ENCODE data around the gene RPL13.

Gene RPL13

DNA sequence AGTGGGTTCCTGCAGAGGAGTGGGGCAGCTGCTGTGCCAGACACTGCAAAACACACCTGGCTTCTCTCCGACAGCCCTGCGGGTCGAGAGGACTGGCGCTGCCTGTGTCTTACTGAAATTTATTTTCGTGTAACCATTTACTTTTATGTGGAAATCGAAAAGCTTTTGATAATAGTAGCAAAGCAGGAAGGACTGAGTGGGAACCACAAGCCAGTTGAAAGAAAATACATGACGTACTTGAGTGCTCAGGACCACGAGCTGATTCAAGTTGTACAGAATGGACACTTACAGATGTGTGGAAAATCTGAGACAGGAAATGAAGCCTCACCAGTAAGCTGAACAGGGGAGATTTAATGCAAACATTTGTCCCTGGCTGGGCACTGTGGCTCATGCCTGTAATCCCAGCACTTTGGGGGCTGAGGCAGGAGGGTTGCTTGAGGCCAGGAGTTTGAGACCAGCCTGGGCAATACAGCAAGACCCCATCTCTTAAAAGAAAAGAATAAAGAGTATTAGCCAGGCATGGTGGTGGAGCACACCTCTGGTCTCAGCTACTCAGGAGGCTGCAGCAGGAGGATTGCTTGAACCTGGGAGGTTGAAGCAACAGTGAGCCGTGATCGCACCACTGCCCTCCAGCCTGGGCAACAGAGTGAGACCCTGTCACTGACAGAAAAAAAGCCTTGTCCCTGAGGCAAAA, 11.3 kb upstream of the RPL13 start:
- TF ChIP-seq, protein P1, sequence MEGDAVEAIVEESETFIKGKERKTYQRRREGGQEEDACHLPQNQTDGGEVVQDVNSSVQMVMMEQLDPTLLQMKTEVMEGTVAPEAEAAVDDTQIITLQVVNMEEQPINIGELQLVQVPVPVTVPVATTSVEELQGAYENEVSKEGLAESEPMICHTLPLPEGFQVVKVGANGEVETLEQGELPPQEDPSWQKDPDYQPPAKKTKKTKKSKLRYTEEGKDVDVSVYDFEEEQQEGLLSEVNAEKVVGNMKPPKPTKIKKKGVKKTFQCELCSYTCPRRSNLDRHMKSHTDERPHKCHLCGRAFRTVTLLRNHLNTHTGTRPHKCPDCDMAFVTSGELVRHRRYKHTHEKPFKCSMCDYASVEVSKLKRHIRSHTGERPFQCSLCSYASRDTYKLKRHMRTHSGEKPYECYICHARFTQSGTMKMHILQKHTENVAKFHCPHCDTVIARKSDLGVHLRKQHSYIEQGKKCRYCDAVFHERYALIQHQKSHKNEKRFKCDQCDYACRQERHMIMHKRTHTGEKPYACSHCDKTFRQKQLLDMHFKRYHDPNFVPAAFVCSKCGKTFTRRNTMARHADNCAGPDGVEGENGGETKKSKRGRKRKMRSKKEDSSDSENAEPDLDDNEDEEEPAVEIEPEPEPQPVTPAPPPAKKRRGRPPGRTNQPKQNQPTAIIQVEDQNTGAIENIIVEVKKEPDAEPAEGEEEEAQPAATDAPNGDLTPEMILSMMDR (conservative IDR thresholded peaks at IDR 0.05): no peak
- H3K27ac ChIP-seq: no peak overlapping the region

DNA sequence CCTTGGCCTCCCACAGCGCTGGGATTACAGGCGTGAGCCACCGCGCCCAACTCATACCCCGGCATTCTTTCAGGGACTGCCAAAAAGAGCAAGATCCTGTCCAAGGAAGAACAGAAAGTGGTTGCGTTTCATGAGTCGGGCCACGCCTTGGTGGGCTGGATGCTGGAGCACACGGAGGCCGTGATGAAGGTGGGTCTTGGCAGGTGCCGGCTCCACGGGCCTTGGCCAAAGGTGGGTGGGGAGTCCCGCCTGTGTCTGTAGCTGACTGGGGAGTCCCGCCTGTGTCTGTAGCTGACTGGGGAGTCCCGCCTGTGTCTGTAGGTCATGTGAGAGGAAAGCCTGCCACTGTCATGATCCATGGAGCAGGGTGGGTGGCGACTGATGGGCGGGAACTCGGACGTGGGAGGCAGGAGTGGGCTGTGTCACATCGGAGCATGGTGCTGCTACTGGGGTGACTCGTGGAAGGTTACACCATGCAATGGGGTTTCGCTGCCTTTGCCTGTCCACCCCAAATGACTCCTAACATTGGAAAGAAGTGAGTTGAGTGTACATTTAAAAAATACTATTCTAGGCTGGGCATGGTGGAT, 10.0 kb upstream of the RPL13 start:
- TF ChIP-seq, protein P1 (conservative IDR thresholded peaks at IDR 0.05): no peak
- no peak overlapping the region for H3K27ac ChIP-seq

DNA sequence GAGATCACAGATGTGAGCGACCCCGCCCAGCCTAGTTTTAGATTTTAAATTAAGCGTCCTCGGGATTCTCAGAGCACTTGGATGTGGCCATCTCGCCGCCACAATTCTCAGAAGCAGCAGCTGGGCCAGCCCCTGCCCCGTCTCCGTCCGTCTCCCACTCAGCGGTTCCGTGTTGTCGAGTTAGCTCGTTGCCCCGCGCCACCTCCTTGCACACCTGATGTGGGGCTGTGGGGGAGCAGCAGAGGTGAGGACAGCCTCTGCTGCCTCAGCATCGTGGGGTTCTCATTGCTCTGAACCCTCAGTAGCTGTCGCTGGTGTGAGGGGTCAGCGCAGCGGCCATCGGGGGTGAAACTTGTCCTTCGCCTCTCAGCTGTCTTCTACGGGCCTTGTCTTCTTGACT, 8.2 kb upstream of the RPL13 start:
- TF ChIP-seq, protein P1 (conservative IDR thresholded peaks at IDR 0.05): no peak
- no peak overlapping the region for H3K27ac ChIP-seq

DNA sequence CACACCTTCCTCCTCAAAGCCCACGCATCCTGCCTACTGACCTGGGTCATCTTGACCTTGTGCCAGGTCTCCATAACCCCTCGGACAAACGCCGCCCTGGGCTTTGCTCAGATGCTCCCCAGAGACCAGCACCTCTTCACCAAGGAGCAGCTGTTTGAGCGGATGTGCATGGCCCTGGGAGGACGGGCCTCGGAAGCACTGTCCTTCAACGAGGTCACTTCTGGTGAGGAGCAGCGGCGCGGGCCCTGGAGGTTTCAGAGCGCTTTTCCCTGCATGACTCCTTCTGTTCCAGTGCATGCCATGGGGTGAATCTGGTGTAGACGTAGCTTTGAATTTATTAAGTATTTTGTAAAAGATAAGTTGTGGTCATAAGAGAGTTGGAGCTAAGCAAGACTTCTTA, 7.6 kb upstream of the RPL13 start:
- no peak overlapping the region for H3K27ac ChIP-seq
- TF ChIP-seq, protein P1 (conservative IDR thresholded peaks at IDR 0.05): no peak

DNA sequence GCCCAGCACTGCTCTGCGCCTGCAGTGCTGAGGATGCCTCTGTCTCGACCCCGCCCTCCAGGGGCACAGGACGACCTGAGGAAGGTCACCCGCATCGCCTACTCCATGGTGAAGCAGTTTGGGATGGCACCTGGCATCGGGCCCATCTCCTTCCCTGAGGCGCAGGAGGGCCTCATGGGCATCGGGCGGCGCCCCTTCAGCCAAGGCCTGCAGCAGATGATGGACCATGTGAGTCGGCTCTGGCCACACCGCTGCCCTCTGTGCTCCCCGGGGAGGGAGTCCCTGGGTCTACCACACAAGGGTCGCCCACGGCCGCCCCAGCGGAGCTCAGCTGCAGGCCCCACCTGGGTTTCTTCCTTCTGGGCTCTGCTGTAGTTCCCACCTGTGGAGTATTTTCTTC, 6.7 kb upstream of the RPL13 start:
- no peak overlapping the region for H3K27ac ChIP-seq
- TF ChIP-seq, protein P1 (conservative IDR thresholded peaks at IDR 0.05): no peak

DNA sequence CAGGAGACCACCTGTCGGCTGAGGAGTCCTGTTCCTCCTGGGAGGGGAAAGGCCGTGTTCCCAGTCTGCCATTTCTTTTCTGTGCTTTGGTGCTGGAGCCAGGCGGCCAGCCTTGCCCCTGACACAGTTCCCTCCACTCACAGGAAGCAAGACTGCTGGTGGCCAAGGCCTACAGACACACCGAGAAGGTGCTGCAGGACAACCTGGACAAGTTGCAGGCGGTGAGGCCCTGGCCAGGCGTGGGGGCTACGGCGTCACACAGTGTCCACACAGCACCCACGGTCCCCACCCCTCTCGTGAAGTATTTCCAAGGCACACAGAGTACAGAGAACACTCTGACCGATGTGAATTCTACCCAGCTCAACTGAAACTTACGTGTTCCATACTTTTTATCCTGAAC, 6.1 kb upstream of the RPL13 start:
- TF ChIP-seq, protein P1 (conservative IDR thresholded peaks at IDR 0.05): no peak
- H3K27ac ChIP-seq: no peak overlapping the region

DNA sequence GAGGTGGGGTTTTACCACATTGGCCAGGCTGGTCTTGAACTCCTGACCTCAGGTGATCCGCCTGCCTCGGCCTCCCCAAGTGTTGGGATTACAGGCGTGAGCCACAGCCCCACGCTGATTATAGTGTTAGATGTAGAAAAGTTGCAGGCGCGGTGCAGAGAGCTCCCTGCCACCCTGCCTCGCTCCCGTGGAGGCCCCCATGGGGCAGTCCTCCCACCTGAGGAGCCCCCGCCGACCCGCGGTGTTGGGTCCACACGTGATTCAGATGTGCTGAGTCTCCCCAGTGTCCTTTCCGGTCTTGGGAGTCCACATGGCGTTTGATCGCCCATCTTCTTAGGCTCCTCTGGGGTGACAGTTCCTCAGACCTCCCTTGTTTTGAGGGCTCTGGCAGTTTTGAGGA, 5.2 kb upstream of the RPL13 start:
- H3K27ac ChIP-seq: no peak overlapping the region
- TF ChIP-seq, protein P1 (conservative IDR thresholded peaks at IDR 0.05): no peak
